ENCODE data around the gene MYH8. TPM values are rescaled to one million over a fixed set of nuclear protein-coding genes. Genes with fewer than 3 reads are reported as not detected.

Gene MYH8
- not detected for total RNA-seq

DNA sequence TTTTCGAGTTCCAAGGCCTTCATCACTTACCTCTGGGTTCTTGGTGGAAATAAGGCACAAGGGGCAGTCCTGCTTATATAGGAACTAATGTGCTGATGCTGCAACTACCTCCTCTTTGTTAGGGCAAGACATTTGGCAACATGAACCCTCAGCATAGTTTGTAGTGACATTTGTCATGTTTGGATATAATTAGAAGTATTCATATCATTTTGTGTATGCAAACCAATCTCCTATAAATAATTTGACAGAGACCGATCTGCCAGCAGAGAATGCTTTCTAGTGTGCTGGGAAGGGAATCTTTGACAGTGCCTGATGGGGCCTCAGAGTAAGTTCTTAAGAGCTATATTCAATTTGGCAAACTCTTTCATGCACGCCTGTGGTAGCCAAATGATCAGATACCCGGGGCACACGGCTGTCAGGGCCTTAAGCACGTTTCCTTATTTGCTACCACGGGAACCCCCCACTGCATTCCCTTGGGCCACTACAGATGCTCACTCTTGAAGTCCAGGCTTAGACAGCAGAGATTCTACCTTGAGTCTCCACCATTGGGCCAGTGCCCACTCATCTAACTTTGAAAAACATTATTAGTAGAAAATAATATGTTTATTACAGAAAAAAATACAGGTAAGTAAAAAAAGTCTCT, at the start of gene MYH8:
TSS of gene MYH8 (minus strand) at position 51 of the 643 bp plus-strand sequence. CDS start 1,723 bp downstream, outside the sequence.
- TF ChIP-seq EP300 (IDR thresholded peaks at IDR 0.05), result no peak
- no peaks in the 10 kb centered on the region for H3K36me3 ChIP-seq
- no peaks in the 10 kb centered on the region for H3K27me3 ChIP-seq
- H3K27ac ChIP-seq (replicated peaks in 1 of 4), result no peak within 1 kb of the TSS
- no peaks in the 10 kb centered on the region for H3K9me3 ChIP-seq
- DNase-seq (ENCODE audit: extremely low spot score), result no peak
- H3K4me1 ChIP-seq, result no peaks in the 10 kb centered on the region
- H3K4me3 ChIP-seq, result no peak within 1 kb of the TSS
- intact Hi-C loops (cut with DNase I), result no loop called here
- 71% methylated on average over 7 of the region's 7 CpGs for WGBS

GRCh38 chr17:10469459-10469858, 47.7 kb upstream of the MYH8 start, which contains the start of gene MYH4:
Gene MYH4 (minus strand): TSS chr17:10469559. CDS start chr17:10466745, 2,814 bp downstream.
- Histone ChIP-seq H3K4me3 (no peak within 1 kb of the TSS), H3K4me1 (no peaks in the 10 kb centered on the region), H3K36me3 (no peaks in the 10 kb centered on the region), H3K27me3 (no peaks in the 10 kb centered on the region), H3K9me3 (no peaks in the 10 kb centered on the region), H3K27ac (replicated peaks in 1 of 4) (no peak within 1 kb of the TSS)
- TF ChIP-seq CTCF (IDR thresholded peaks at IDR 0.05), result no peak
- TF ChIP-seq POLR2A (IDR thresholded peaks at IDR 0.05; ENCODE audit: low read depth), result no peak
- TF ChIP-seq POLR2AphosphoS5 (IDR thresholded peaks at IDR 0.05), result no peak
- no peak for TF ChIP-seq EP300 (IDR thresholded peaks at IDR 0.05)
- intact Hi-C loops (cut with DNase I), result no loop called here
- DNase-seq (ENCODE audit: extremely low spot score), result no peak
- 67% methylated on average over 1 of the region's 1 CpG for WGBS

- DNase-seq (ENCODE audit: extremely low spot score), result no peak
- peaks cover 0 to 6% (median 0%) of the 10 kb centered on the region in 4 donors for H3K27me3 ChIP-seq
- no peaks in the 10 kb centered on the region for H3K9me3 ChIP-seq
- H3K4me3 ChIP-seq, result no peak overlapping the region
- no peaks in the 10 kb centered on the region for H3K4me1 ChIP-seq
- TF ChIP-seq POLR2A (IDR thresholded peaks at IDR 0.05; ENCODE audit: low read depth), result no peak
- TF ChIP-seq POLR2AphosphoS5 (IDR thresholded peaks at IDR 0.05), result no peak
- TF ChIP-seq CTCF (IDR thresholded peaks at IDR 0.05), result no peak
- TF ChIP-seq EP300 (IDR thresholded peaks at IDR 0.05), result no peak
- intact Hi-C loops (cut with DNase I), result no loop called here
- H3K36me3 ChIP-seq, result no peaks in the 10 kb centered on the region
- 83% methylated on average over 4 of the region's 4 CpGs for WGBS
- H3K27ac ChIP-seq (replicated peaks in 1 of 4), result no peak overlapping the region
Measured at GRCh38 chr17:10463402-10463801, 41.7 kb upstream of the MYH8 start.

DNA sequence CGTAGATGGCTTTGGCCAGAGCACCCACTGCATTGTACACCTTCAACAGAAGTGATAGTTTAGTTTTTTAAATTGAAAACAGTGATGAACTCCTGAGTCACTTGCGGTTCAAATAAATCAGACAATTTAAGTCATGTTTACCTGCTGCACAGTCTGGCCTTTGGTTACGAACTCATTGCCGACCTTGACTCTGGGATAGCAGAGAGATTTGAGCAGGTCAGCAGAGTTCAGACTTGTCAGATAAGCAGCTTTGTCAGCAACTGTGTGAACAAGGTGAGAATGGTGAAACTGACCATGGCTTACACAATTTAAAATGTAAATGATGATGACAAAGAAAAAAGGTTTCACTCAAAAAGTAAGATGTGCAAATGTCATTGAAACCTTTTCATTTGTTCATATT, 38.3 kb upstream of the MYH8 start:
- no peaks in the 10 kb centered on the region for H3K9me3 ChIP-seq
- no peaks in the 10 kb centered on the region for H3K4me1 ChIP-seq
- 74% methylated on average over 4 of the region's 4 CpGs for WGBS
- peaks cover 0 to 6% (median 0%) of the 10 kb centered on the region in 4 donors for H3K27me3 ChIP-seq
- DNase-seq (ENCODE audit: extremely low spot score), result no peak
- H3K36me3 ChIP-seq, result no peaks in the 10 kb centered on the region
- intact Hi-C loops (cut with DNase I), result no loop called here
- H3K4me3 ChIP-seq, result no peak overlapping the region
- TF ChIP-seq EP300 (IDR thresholded peaks at IDR 0.05) (no peak), POLR2AphosphoS5 (IDR thresholded peaks at IDR 0.05) (no peak)
- H3K27ac ChIP-seq (replicated peaks in 1 of 4), result no peak overlapping the region

DNA sequence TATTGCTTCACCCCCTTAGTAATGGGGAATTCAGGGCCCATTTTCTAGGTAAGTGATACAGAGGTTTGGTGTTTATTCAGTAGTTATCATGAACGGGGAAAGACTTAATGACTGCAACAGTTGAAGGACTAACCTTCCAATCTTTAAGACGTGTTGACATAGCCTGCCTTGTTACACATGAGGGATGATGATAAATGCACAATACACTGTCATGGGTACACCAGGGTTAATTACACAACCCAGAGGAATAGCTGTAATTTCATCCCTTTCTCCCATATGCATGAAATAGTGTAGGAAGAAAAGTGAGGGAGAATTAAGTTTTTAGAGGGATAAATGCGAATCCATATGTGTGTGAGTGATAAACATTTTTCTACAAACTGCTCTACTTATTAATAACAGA, 37.0 kb upstream of the MYH8 start:
- 56% methylated on average over 3 of the region's 3 CpGs for WGBS
- no peak for DNase-seq (ENCODE audit: extremely low spot score)

More for the DNA sequence above, 37.0 kb upstream of the MYH8 start:
- Histone ChIP-seq H3K9me3 (no peaks in the 10 kb centered on the region), H3K4me1 (no peaks in the 10 kb centered on the region), H3K27ac (replicated peaks in 1 of 4) (no peak overlapping the region), H3K4me3 (no peak overlapping the region), H3K27me3 (peaks cover 0 to 6% (median 0%) of the 10 kb centered on the region in 4 donors), H3K36me3 (no peaks in the 10 kb centered on the region)
- TF ChIP-seq POLR2A (IDR thresholded peaks at IDR 0.05; ENCODE audit: low read depth), result no peak
- TF ChIP-seq POLR2AphosphoS5 (IDR thresholded peaks at IDR 0.05), result no peak
- TF ChIP-seq EP300 (IDR thresholded peaks at IDR 0.05), result no peak
- TF ChIP-seq CTCF (IDR thresholded peaks at IDR 0.05), result no peak
- intact Hi-C loops (cut with DNase I), result no loop called here
